Stimulated activated CD8-positive, alpha-beta memory T cell treated with anti-CD3 and anti-CD28 coated beads, Interleukin-15, amount 100 ng/mL, for 24 hours (primary cell): Measurements from ENCODE around the gene IGSF22.
"Not testable (repeated sequence)": the region's sequence is repeated elsewhere in the genome, so short reads cannot be mapped to it uniquely, and the experiment has no call there.

Source experiments
- DNase-seq: peaks from one replicate; pipeline ENCODE4 v3.0.0-alpha.2; 2020; ENCODE audit warnings: low read depth

IGSF22 gene

GRCh38 chr11:18691467-18692140 lies 34.4 kb downstream of the IGSF22 start:
- DNase-seq: not testable (repeated sequence)

GRCh38 chr11:18684267-18684666 lies 41.7 kb downstream of the IGSF22 start:
- DNase-seq: no peak

- no peak for DNase-seq
Observed at GRCh38 chr11:18682466-18682865, 43.5 kb downstream of the IGSF22 start.

GRCh38 chr11:18681949-18682348 lies 44.0 kb downstream of the IGSF22 start:
- DNase-seq: not testable (repeated sequence)

GRCh38 chr11:18677560-18677959 lies 48.4 kb downstream of the IGSF22 start:
- DNase-seq: no peak

GRCh38 chr11:18676803-18677202 lies 49.2 kb downstream of the IGSF22 start:
- DNase-seq: no peak

GRCh38 chr11:18672209-18672608 lies 53.8 kb downstream of the IGSF22 start:
- not testable (repeated sequence) for DNase-seq

- DNase-seq: no peak
Observed at GRCh38 chr11:18671246-18671645, 54.7 kb downstream of the IGSF22 start.

GRCh38 chr11:18669711-18670110 lies 56.3 kb downstream of the IGSF22 start:
- no peak for DNase-seq

GRCh38 chr11:18669219-18669596 lies 56.8 kb downstream of the IGSF22 start:
- no peak for DNase-seq

- DNase-seq: no peak
Observed at GRCh38 chr11:18668131-18668530, 57.9 kb downstream of the IGSF22 start.

GRCh38 chr11:18665353-18665872 lies 60.6 kb downstream of the IGSF22 start:
- not testable (repeated sequence) for DNase-seq

- DNase-seq: no peak
Observed at GRCh38 chr11:18657673-18658072, 68.3 kb downstream of the IGSF22 start.
